ENCODE data around the gene CDKN3.

GRCh38 chr14:54374117-54374884 is 22.5 kb upstream of the CDKN3 start:
- TF ChIP-seq CTCF (IDR thresholded peaks at IDR 0.05) = no peak
- TF ChIP-seq POLR2A (IDR thresholded peaks at IDR 0.05) = no peak

All from vagina (tissue), 2 donors.